Adrenal gland (tissue), 12 donors: Measurements from ENCODE around the gene HOXA1. TPM values are rescaled to one million over a fixed set of nuclear protein-coding genes. Genes with fewer than 3 reads are reported as not detected.

Source experiments
- DNase-seq, 7 donors: peaks; one replicate each; pipeline ENCODE4 v3.0.0-alpha.2; 2019 to 2020
- H3K27ac ChIP-seq, 5 donors: fragments of 200-600 bp; sonication (generic) in 4 of 5; 1 replicate in 3 of 5; 2 replicates in 2 of 5; pipeline versions ENCODE4 v1.5.1 to v1.8.0; 2016 to 2020; ENCODE audit warnings: mild to moderate bottlenecking in 1 of 5
- H3K27me3 ChIP-seq: fragments of 200-600 bp; 2 replicates; pipeline ENCODE4 v1.8.0; 2021
- H3K36me3 ChIP-seq, 2 donors: fragments of 200-600 bp; replicated peaks in 1 of 2; 1 replicate in 1 of 2; 2 replicates in 1 of 2; pipeline versions ENCODE4 v1.5.1 to v1.8.0; 2018 to 2022
- H3K4me1 ChIP-seq, 2 donors: fragments of 200-600 bp; replicated peaks in 1 of 2; 1 replicate in 1 of 2; 2 replicates in 1 of 2; pipeline versions ENCODE4 v1.5.1 to v1.8.0; 2018 to 2021
- H3K4me3 ChIP-seq, 4 donors: fragments of 200-600 bp; sonication (generic) in 3 of 4; one replicate each; pipeline ENCODE4 v1.5.1; 2016 to 2018
- H3K9me3 ChIP-seq, 3 donors: fragments of 200-600 bp; sonication (generic) in 1 of 3; replicated peaks in 1 of 3; 1 replicate in 2 of 3; 2 replicates in 1 of 3; pipeline versions ENCODE4 v1.5.1 to v1.8.0; 2016 to 2021
- POLR2A ChIP-seq, 2 donors: fragments of 450-650 bp; IDR thresholded peaks; one replicate each; pipeline ENCODE4 v1.6.1; 2017; ENCODE audit warnings: antibody characterized with exemption in 2 of 2, mild to moderate bottlenecking in 2 of 2, moderate library complexity in 1 of 2
- WGBS, 4 donors: extraction: QIAGEN DNeasy Blood & Tissue Kit in 2 of 4; methylation state at CpG; one replicate each; pipeline versions ENCODE4 v1.1.5 to v1.1.7; 2013 to 2017; 5-methylcytosine and 5-hydroxymethylcytosine counted together
- intact Hi-C, 2 donors: fragments of 100-400 bp; cut with DNase I; formaldehyde crosslinking; loops; one replicate each; pipeline versions ENCODE4 v1.14.1 to v1.15.0; 2022 to 2023
- polyA plus RNA-seq, 3 donors: library from polyadenylated mRNA; stranded (reverse); fragments of 200-250 nt in 2 of 3; fragments of 350-450 nt in 1 of 3; fragmentation: Illumina TruSeq in 1 of 3; extraction: RNeasy Lipid Tissue Mini Kit (QIAGEN cat#74804) in 1 of 3; gene quantifications; one replicate each; pipeline ENCODE4 v1.2.3, GENCODE V29; 2013 to 2014
- total RNA-seq, 9 donors: library from RNA; depleted of rRNA in 4 of 9; stranded (reverse); fragments of >200 nt in 4 of 9; fragments of 120-200 nt in 1 of 9; fragmentation: NEBNext Ultra II Directional in 1 of 9; extraction: Animal tissue kit (Norgen Biotek cat#: 25700) in 1 of 9; gene quantifications; one replicate each; pipeline versions ENCODE4 v1.1.0 to v1.2.4, GENCODE V29; 2013 to 2023
- TF ChIP-seq, protein P1 (sequence below), 6 experiments: fragments of 450-650 bp in 4 of 6; fragments of 200-600 bp in 2 of 6; sonication (generic) in 1 of 6; IDR thresholded peaks; 1 replicate in 5 of 6; 2 replicates in 1 of 6; pipeline versions ENCODE4 v1.5.1 to v1.8.0; 2016 to 2021; ENCODE audit warnings: antibody characterized with exemption in 6 of 6, mild to moderate bottlenecking in 2 of 6, moderate library complexity in 1 of 6
- donor health status: healthy with polysubstance abuse.
- donor health status: Bipolar disorder and iron deficiency.
- donor health status: DM: yes; HTN: yes; CAD: no.
- donor health status: DM: no; HTN: no; CAD: no.
- donor health status: DM: no; HTN: no; CAD: no.
- donor health status: DM: yes; HTN: yes; CAD: no.

HOXA1 gene
- total and polyA plus RNA-seq, 12 donors, result 0.18 to 4.4 (median 0.90) TPM; not detected in 1

DNA sequence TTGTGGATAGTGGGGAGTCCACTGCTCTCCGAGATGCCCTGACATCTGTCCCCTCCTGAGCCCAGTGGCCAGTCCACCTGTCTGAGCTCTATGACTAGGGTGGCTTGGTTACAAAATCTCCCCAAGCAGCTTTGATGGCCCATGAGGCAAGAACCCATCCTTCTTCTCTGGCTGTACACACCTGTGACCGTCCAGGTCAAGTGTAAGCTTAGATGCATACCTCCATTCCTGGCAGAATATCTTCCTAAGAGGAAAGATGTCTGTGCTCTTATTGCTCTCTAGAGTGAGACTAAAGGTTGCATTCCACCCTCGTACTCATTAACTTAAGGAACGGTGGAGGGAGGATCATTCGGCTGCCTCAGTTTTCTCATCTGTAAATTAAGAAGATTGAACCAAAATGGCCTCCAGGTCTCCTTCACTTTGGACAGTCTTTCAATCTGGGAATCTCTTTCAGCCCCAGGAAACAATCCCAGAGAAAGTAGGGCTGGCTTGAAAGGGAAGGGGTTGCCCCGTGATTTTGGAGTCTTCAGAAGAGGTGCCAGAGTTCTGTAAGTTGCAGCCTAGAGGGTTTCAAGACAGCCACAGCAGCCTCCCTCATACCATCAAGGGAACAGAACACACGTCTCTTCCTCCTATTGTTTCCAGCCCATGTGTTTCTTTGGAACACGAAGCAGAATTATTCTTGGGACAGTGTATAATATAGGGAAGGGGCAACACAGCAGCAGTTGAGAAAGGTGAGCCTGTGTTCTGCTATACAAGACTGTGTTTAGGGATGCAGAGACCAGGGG is 29.3 kb upstream of the HOXA1 start:
- WGBS, 4 donors, result 85 to 88% (median 88%) methylated on average over 7 to 8 of the region's 8 CpGs
- intact Hi-C loops, result no loop called here

DNA sequence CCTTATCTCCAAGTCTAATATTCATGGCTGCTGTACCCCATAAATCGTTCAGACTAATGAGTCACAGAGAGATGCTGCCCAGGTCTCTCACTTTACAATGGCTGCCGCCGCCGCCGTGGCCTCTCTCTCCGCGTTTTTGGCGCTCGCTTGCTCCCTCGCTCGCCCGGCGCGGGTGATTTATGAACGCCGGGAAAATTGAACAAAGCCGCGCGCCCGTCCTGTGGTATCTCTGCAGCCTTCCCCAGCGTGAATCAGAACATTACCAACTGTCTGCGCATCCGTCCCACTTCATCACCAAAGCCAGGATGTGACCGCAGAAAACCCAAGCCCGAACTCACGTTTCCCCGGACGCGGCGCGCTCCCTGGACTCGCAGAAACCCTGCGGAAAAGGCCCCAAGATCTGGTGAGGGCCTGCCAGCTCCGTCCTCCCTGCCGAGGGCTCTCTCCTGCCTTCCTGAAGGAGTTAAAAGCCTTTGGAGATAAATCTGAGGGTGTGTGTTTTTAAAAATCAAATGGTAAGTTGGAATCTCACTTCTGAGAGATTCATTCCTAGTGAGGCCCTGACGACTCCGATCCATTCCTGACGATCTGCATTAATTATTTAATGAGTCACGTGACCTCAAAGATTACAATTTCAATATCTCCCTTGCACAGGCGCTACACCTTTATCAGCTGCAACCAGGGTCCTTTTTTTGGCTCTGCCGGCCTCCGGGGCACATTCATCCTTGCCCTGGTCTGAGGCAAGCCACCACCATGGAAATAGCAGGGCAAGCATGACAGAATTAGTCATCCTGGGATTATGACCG is 28.5 kb upstream of the HOXA1 start:
- intact Hi-C loops, result no loop called here

More for the DNA sequence above, 29.3 kb upstream of the HOXA1 start:
- Histone ChIP-seq H3K4me3 (no peak overlapping the region), H3K4me1 (peaks cover 8 to 38% of the 10 kb centered on the region in 2 donors), H3K27me3 (no peaks in the 10 kb centered on the region), H3K36me3 (no peaks in the 10 kb centered on the region), H3K27ac (peak overlapping the region in 2 of 5 donors; percentile 69 to 90), H3K9me3 (no peaks in the 10 kb centered on the region)
- DNase-seq, result peak in 1 of 7 donors; percentile 4
- TF ChIP-seq, protein P1, sequence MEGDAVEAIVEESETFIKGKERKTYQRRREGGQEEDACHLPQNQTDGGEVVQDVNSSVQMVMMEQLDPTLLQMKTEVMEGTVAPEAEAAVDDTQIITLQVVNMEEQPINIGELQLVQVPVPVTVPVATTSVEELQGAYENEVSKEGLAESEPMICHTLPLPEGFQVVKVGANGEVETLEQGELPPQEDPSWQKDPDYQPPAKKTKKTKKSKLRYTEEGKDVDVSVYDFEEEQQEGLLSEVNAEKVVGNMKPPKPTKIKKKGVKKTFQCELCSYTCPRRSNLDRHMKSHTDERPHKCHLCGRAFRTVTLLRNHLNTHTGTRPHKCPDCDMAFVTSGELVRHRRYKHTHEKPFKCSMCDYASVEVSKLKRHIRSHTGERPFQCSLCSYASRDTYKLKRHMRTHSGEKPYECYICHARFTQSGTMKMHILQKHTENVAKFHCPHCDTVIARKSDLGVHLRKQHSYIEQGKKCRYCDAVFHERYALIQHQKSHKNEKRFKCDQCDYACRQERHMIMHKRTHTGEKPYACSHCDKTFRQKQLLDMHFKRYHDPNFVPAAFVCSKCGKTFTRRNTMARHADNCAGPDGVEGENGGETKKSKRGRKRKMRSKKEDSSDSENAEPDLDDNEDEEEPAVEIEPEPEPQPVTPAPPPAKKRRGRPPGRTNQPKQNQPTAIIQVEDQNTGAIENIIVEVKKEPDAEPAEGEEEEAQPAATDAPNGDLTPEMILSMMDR (IDR thresholded peaks at IDR 0.05), result no peak
- TF ChIP-seq POLR2A (IDR thresholded peaks at IDR 0.05), result no peak

GRCh38 chr7:27123477-27124053 is 27.8 kb upstream of the HOXA1 start:
- Histone ChIP-seq H3K27me3 (no peaks in the 10 kb centered on the region), H3K4me3 (no peak overlapping the region), H3K36me3 (no peaks in the 10 kb centered on the region), H3K27ac (peak overlapping the region in 4 of 5 donors; percentile 36 to 90 (median 56)), H3K4me1 (peaks cover 0 to 33% of the 10 kb centered on the region in 2 donors), H3K9me3 (no peaks in the 10 kb centered on the region)
- 83 to 86% (median 85%) methylated on average over 26 of the region's 26 CpGs for WGBS, 4 donors
- intact Hi-C loops, result no loop called here
- peak in 2 of 7 donors; percentile 13 to 47 for DNase-seq
- TF ChIP-seq, protein P1 (IDR thresholded peaks at IDR 0.05), result no peak
- no peak for TF ChIP-seq POLR2A (IDR thresholded peaks at IDR 0.05)

More for the DNA sequence above, 28.5 kb upstream of the HOXA1 start:
- no peaks in the 10 kb centered on the region for H3K9me3 ChIP-seq
- H3K4me3 ChIP-seq, result no peak overlapping the region
- peaks cover under 1 to 38% of the 10 kb centered on the region in 2 donors for H3K4me1 ChIP-seq
- H3K36me3 ChIP-seq, result no peaks in the 10 kb centered on the region
- no peaks in the 10 kb centered on the region for H3K27me3 ChIP-seq
- no peak for TF ChIP-seq POLR2A (IDR thresholded peaks at IDR 0.05)
- TF ChIP-seq, protein P1 (IDR thresholded peaks at IDR 0.05), result no peak
- peak overlapping the region in 4 of 5 donors; percentile 36 to 90 (median 56) for H3K27ac ChIP-seq
- WGBS, 4 donors, result 67 to 77% (median 71%) methylated on average over 34 to 43 of the region's 43 CpGs
- DNase-seq, result peak in 4 of 7 donors; percentile 32 to 77 (median 64)
